ENCODE data around the gene EIF4EBP2. TPM values are rescaled to one million over a fixed set of nuclear protein-coding genes. Genes with fewer than 3 reads are reported as not detected.

EIF4EBP2 gene
- total RNA-seq, 2 donors from 2014 or later: 103 to 119 TPM

DNA sequence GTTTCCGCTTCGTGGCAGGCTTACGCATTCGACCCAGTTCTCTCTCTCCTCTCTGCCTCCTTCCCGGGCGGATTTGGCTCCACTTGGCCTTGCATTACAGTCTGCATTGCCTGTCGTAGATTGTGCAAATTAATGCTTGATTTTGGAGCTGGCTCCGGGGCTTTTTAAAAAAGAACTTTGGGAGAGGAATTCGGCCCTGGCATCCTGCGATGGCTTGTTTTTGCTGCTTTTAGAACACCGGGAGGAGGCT lies 767 bp downstream of the EIF4EBP2 start:
- peak overlapping the region; percentile 84 for H3K27ac ChIP-seq (ENCODE audit: low read depth, low read length)
- WGBS, 2 experiments (ENCODE audit: insufficient coverage in 1 of 2, insufficient read length in 1 of 2): 0% methylated on average over 9 to 11 of the region's 11 CpGs
- peak overlapping the region; percentile 85 for H3K9ac ChIP-seq (ENCODE audit: extremely low read depth, low read length, poor library complexity, severe bottlenecking)
- Mint-ChIP-seq H3K27me3 (ENCODE audit: insufficient read depth) (no peaks in the 10 kb centered on the region), H3K4me1 (peaks cover 26% of the 10 kb centered on the region), H3K9me3 (peaks cover 10% of the 10 kb centered on the region), H3K27ac (peak overlapping the region; percentile 94), H3K36me3 (ENCODE audit: low read depth) (peaks cover 27% of the 10 kb centered on the region), H3K4me3 (peak overlapping the region; percentile 92)
- H3K4me3 ChIP-seq (ENCODE audit: low read length): peak overlapping the region; percentile 96
- peaks cover 22% of the 10 kb centered on the region for H3K36me3 ChIP-seq (ENCODE audit: control insufficient read depth, insufficient read depth, low read length)
- no peaks in the 10 kb centered on the region for H3K27me3 ChIP-seq (ENCODE audit: control insufficient read depth, insufficient read depth, low read length, poor library complexity, severe bottlenecking)
- TF ChIP-seq, protein P1, sequence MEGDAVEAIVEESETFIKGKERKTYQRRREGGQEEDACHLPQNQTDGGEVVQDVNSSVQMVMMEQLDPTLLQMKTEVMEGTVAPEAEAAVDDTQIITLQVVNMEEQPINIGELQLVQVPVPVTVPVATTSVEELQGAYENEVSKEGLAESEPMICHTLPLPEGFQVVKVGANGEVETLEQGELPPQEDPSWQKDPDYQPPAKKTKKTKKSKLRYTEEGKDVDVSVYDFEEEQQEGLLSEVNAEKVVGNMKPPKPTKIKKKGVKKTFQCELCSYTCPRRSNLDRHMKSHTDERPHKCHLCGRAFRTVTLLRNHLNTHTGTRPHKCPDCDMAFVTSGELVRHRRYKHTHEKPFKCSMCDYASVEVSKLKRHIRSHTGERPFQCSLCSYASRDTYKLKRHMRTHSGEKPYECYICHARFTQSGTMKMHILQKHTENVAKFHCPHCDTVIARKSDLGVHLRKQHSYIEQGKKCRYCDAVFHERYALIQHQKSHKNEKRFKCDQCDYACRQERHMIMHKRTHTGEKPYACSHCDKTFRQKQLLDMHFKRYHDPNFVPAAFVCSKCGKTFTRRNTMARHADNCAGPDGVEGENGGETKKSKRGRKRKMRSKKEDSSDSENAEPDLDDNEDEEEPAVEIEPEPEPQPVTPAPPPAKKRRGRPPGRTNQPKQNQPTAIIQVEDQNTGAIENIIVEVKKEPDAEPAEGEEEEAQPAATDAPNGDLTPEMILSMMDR (conservative IDR thresholded peaks at IDR 0.05): no peak
- no peaks in the 10 kb centered on the region for H3K9me3 ChIP-seq (ENCODE audit: control insufficient read depth, low read length)
- H3K4me1 ChIP-seq (ENCODE audit: control insufficient read depth, insufficient read depth, low read length): peaks cover 2% of the 10 kb centered on the region
- no peak for DNase-seq

DNA sequence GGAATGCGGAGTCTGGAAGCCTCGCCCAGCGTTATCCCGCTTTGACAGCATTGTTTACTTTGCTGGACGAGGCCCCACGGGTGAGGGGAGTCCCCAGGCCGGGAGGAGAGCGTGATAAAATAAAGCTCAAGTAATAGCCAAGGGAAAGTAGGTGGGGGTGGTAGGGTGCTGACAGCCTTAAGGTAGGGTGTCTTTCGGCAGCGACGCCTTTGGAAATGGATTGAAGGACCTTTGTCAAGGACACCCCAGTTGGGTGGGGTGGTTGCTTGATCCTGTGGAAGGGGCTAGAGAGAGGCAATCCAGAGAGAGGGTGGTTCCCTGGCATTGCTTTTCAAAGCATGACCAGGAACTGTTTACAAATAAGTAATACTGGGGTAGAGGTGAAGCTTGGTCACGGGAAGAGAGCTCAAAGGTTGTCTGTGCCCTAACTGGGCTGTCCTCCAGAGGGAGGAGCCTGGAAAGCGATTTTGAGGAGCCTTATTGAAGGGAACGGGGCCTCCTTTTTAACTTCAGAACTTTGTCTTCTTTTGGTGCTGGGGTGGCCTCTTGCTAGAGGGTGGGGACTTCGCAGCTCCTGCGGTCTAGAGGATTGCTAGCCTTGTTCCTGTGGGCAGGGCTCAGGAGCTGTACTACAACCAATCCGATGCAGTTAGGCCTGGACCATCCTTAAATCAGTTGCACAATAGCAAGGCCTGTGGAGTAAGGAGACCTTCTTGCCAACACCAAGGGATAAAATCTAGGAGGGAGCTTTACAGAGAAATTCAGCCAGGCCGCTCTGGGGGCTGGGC lies 1.3 kb downstream of the EIF4EBP2 start:
- H3K27me3 ChIP-seq (ENCODE audit: control insufficient read depth, insufficient read depth, low read length, poor library complexity, severe bottlenecking): no peaks in the 10 kb centered on the region
- DNase-seq: peak; percentile 70
- Mint-ChIP-seq H3K9me3 (peaks cover 10% of the 10 kb centered on the region), H3K4me1 (peaks cover 26% of the 10 kb centered on the region), H3K27ac (peak overlapping the region; percentile 94), H3K4me3 (peak overlapping the region; percentile 92), H3K36me3 (ENCODE audit: low read depth) (peaks cover 28% of the 10 kb centered on the region), H3K27me3 (ENCODE audit: insufficient read depth) (no peaks in the 10 kb centered on the region)
- no peak overlapping the region for H3K27ac ChIP-seq (ENCODE audit: low read depth, low read length)
- WGBS, 2 experiments (ENCODE audit: insufficient coverage in 1 of 2, insufficient read length in 1 of 2): 16 to 17% methylated on average over 14 to 18 of the region's 18 CpGs
- H3K9me3 ChIP-seq (ENCODE audit: control insufficient read depth, low read length): no peaks in the 10 kb centered on the region
- H3K4me3 ChIP-seq (ENCODE audit: low read length): peak overlapping the region; percentile 96
- H3K9ac ChIP-seq (ENCODE audit: extremely low read depth, low read length, poor library complexity, severe bottlenecking): peak overlapping the region; percentile 85
- peaks cover 24% of the 10 kb centered on the region for H3K36me3 ChIP-seq (ENCODE audit: control insufficient read depth, insufficient read depth, low read length)
- TF ChIP-seq, protein P1 (conservative IDR thresholded peaks at IDR 0.05): peak; percentile 18
- peaks cover 2% of the 10 kb centered on the region for H3K4me1 ChIP-seq (ENCODE audit: control insufficient read depth, insufficient read depth, low read length)

DNA sequence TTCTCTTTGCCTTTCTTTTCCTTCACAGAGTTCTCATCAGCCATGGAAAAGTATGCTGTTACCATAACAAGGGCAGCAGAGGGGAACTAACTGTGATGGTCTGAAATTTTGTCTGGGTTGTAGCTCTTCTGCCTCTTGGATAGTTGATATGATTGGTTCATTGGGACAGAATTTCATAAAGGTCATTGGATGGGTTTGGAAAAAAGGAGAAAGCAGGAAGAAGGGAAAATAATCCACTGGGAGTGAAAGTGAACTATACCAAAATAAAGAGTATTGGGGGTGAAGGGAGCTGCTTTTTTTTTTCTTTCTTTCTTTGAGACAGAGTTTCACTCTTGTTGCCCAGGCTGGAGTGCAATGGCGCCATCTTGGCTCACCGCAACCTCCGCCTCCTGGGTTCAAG lies 5.8 kb downstream of the EIF4EBP2 start:
- Histone ChIP-seq H3K27ac (ENCODE audit: low read depth, low read length) (no peak overlapping the region), H3K9ac (ENCODE audit: extremely low read depth, low read length, poor library complexity, severe bottlenecking) (no peak overlapping the region), H3K27me3 (ENCODE audit: control insufficient read depth, insufficient read depth, low read length, poor library complexity, severe bottlenecking) (no peaks in the 10 kb centered on the region), H3K4me3 (ENCODE audit: low read length) (no peak overlapping the region), H3K9me3 (ENCODE audit: control insufficient read depth, low read length) (no peaks in the 10 kb centered on the region), H3K36me3 (ENCODE audit: control insufficient read depth, insufficient read depth, low read length) (peaks cover 42% of the 10 kb centered on the region), H3K4me1 (ENCODE audit: control insufficient read depth, insufficient read depth, low read length) (peaks cover 2% of the 10 kb centered on the region)
- Mint-ChIP-seq H3K36me3 (ENCODE audit: low read depth) (peaks cover 34% of the 10 kb centered on the region), H3K27me3 (ENCODE audit: insufficient read depth) (no peaks in the 10 kb centered on the region), H3K4me3 (no peak overlapping the region), H3K27ac (no peak overlapping the region), H3K9me3 (peaks cover 10% of the 10 kb centered on the region), H3K4me1 (peaks cover 24% of the 10 kb centered on the region)
- DNase-seq: no peak
- 98% methylated on average over 3 of the region's 3 CpGs; no CpG with 5 or more reads in 1 of the 2 experiments for WGBS, 2 experiments (ENCODE audit: insufficient coverage in 1 of 2, insufficient read length in 1 of 2)
- TF ChIP-seq, protein P1 (conservative IDR thresholded peaks at IDR 0.05): no peak

All from endodermal cell (in vitro differentiated cells).